Hepatocyte (in vitro differentiated cells): Measurements from ENCODE around the gene THAP4. TPM values are rescaled to one million over a fixed set of nuclear protein-coding genes. Genes with fewer than 3 reads are reported as not detected.

Experiments used
- DNase-seq: peaks from one replicate; pipeline ENCODE4 v3.0.0-alpha.2; 2016; ENCODE audit warnings: low spot score
- H2AFZ ChIP-seq: fragments of 200-600 bp; sonication (generic); 2 replicates; pipeline ENCODE4 v1.6.0; 2016; ENCODE audit warnings: antibody characterized with exemption, mild to moderate bottlenecking
- H3K27ac ChIP-seq: fragments of 200-600 bp; sonication (generic); 2 replicates; pipeline ENCODE4 v1.5.1; 2016; ENCODE audit warnings: mild to moderate bottlenecking
- H3K27me3 ChIP-seq: fragments of 200-600 bp; sonication (generic); 2 replicates; pipeline ENCODE4 v1.6.1; 2016
- H3K36me3 ChIP-seq: fragments of 200-600 bp; sonication (generic); replicated peaks from 2 replicates; pipeline ENCODE4 v1.5.1; 2016; ENCODE audit warnings: low read depth; ENCODE audit not compliant: insufficient read depth
- H3K4me1 ChIP-seq: fragments of 200-600 bp; sonication (generic); 2 replicates; pipeline ENCODE4 v1.5.1; 2016; ENCODE audit warnings: mild to moderate bottlenecking, moderate library complexity; ENCODE audit not compliant: insufficient read depth
- H3K4me2 ChIP-seq: fragments of 200-600 bp; sonication (generic); 2 replicates; pipeline ENCODE4 v1.6.0; 2016
- H3K4me3 ChIP-seq: fragments of 200-600 bp; sonication (generic); 2 replicates; pipeline ENCODE4 v1.5.1; 2016; ENCODE audit warnings: mild to moderate bottlenecking
- H3K79me2 ChIP-seq: fragments of 200-600 bp; sonication (generic); 2 replicates; pipeline ENCODE4 v1.6.0; 2017; ENCODE audit warnings: mild to moderate bottlenecking
- H3K9me2 ChIP-seq: fragments of 200-600 bp; sonication (generic); replicated peaks from 2 replicates; pipeline ENCODE4 v1.6.0; 2017; ENCODE audit warnings: mild to moderate bottlenecking; ENCODE audit not compliant: insufficient read depth
- H3K9me3 ChIP-seq: fragments of 200-600 bp; sonication (generic); 2 replicates; pipeline ENCODE4 v1.5.1; 2016; ENCODE audit warnings: low read depth, mild to moderate bottlenecking
- H4K20me1 ChIP-seq: fragments of 200-600 bp; sonication (generic); 2 replicates; pipeline ENCODE4 v1.6.0; 2016; ENCODE audit warnings: mild to moderate bottlenecking; ENCODE audit not compliant: insufficient read depth, poor library complexity, severe bottlenecking
- EZH2 ChIP-seq: fragments of 200-600 bp; sonication (generic); IDR thresholded peaks from 2 replicates; pipeline ENCODE4 v1.6.1; 2016; ENCODE audit warnings: antibody characterized with exemption, mild to moderate bottlenecking, borderline replicate concordance
- EZH2phosphoT487 ChIP-seq: fragments of 200-600 bp; sonication (generic); IDR thresholded peaks from one replicate; pipeline ENCODE4 v1.6.1; 2018; ENCODE audit warnings: antibody characterized with exemption, mild to moderate bottlenecking, low read depth, moderate library complexity; ENCODE audit not compliant: unreplicated experiment, severe bottlenecking
- WGBS: methylation state at CpG from one replicate; pipeline ENCODE4 v1.1.6; 2016; ENCODE audit warnings: low lambda C conversion rate; ENCODE audit errors: missing lambda C conversion rate; 5-methylcytosine and 5-hydroxymethylcytosine counted together
- polyA plus RNA-seq: library from polyadenylated mRNA; unstranded; fragments of >200 nt; fragmentation: Nextera tagmentation; extraction: Ambion mirVana; gene quantifications from 2 replicates; pipeline ENCODE4 v1.2.1, GENCODE V29; 2016
- total RNA-seq: library from RNA; depleted of rRNA; stranded (reverse); fragments of >200 nt; gene quantifications from 2 replicates; pipeline ENCODE4 v1.2.3, GENCODE V29; 2014
- TF ChIP-seq, protein P1 (sequence below): fragments of 200-600 bp; sonication (generic); IDR thresholded peaks from 2 replicates; pipeline ENCODE4 v1.5.1; 2016; ENCODE audit warnings: antibody characterized with exemption, mild to moderate bottlenecking; ENCODE audit not compliant: poor library complexity

Gene THAP4, protein sequence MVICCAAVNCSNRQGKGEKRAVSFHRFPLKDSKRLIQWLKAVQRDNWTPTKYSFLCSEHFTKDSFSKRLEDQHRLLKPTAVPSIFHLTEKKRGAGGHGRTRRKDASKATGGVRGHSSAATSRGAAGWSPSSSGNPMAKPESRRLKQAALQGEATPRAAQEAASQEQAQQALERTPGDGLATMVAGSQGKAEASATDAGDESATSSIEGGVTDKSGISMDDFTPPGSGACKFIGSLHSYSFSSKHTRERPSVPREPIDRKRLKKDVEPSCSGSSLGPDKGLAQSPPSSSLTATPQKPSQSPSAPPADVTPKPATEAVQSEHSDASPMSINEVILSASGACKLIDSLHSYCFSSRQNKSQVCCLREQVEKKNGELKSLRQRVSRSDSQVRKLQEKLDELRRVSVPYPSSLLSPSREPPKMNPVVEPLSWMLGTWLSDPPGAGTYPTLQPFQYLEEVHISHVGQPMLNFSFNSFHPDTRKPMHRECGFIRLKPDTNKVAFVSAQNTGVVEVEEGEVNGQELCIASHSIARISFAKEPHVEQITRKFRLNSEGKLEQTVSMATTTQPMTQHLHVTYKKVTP
- total RNA-seq (33.5 and 43.2 TPM in 2 replicates), polyA plus RNA-seq (58.1 and 59.8 TPM in 2 replicates)

DNA sequence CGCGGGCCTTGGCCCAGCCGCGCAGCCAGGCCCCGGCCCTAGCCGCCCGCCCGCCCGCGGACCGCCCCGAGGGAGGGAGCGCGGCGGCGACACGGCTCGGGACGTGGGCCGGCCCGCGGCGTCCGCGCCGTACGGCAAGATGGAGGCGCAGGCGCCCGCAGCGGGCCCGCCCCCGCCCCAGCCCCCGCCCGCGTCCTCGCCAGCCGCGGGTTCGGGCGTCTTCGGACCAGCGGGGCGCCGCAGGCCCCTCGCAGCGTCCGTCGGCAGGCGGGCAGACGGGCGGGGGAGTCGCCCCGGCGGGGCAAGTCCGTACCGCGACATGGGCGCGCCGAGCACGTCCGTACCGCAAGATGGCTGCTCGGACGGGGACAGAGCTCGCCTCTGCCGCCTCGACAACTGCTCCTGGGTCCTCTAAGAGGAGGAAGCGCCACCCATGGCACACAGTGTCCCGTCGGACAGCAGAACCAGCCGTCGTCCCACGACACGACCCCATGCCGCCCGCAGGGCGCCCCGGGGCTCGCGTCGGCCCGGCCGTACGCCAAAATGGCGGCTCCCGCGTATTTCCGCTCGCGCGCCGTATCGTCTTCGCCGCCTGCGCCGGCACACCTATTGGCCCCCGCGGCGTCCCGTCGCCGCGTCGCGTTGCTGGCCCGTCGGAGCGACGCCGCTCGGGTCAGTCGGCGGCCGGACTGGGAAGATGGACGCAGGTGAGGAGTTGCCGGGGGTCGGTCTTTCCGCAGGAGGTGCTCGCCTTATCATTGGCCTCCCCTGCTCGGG, at the start of gene THAP4, which contains the start of gene ATG4B:
Gene THAP4, minus strand, starts transcription at position 141 of the 777 bp plus-strand sequence. CDS start 141 bp downstream, outside the sequence.
Gene ATG4B, plus strand, starts transcription at position 676 of the 777 bp plus-strand sequence. Its CDS starts 22 bp downstream, at position 698.
- Histone ChIP-seq H3K4me3 (peak within 1 kb of the TSS; percentile 98), H3K27ac (peak within 1 kb of the TSS; percentile 99), H3K4me2 (peak within 1 kb of the TSS; percentile 89), H3K9me2 (no peaks in the 10 kb centered on the region), H3K27me3 (no peaks in the 10 kb centered on the region), H4K20me1 (peaks cover 47% of the 10 kb centered on the region), H3K79me2 (peaks cover 86% of the 10 kb centered on the region), H3K9me3 (no peaks in the 10 kb centered on the region), H2AFZ (peak within 1 kb of the TSS; percentile 90), H3K36me3 (no peaks in the 10 kb centered on the region), H3K4me1 (peaks cover 26% of the 10 kb centered on the region)
- TF ChIP-seq, protein P1, sequence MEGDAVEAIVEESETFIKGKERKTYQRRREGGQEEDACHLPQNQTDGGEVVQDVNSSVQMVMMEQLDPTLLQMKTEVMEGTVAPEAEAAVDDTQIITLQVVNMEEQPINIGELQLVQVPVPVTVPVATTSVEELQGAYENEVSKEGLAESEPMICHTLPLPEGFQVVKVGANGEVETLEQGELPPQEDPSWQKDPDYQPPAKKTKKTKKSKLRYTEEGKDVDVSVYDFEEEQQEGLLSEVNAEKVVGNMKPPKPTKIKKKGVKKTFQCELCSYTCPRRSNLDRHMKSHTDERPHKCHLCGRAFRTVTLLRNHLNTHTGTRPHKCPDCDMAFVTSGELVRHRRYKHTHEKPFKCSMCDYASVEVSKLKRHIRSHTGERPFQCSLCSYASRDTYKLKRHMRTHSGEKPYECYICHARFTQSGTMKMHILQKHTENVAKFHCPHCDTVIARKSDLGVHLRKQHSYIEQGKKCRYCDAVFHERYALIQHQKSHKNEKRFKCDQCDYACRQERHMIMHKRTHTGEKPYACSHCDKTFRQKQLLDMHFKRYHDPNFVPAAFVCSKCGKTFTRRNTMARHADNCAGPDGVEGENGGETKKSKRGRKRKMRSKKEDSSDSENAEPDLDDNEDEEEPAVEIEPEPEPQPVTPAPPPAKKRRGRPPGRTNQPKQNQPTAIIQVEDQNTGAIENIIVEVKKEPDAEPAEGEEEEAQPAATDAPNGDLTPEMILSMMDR: no peak
- TF ChIP-seq EZH2phosphoT487 (no peak), EZH2 (no peak)
- DNase-seq: peak; percentile 94
- WGBS: 1% methylated on average over 62 of the region's 123 CpGs

DNA sequence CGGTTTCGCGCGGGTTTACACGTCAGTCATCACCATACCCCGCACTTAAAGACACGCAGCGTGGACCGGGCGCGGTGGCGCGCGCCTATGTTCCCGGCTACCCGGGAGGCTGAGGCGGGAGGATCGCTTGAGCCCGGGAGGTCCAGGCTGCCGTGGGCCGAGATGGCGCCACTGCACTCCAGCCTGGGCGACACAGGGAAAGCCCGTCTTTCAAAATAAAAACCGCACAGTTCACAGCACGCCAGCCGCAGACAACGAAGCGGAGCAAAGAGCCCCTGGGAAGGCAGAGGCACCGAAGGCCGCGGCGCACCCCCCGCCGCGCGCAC, 49.3 kb upstream of the THAP4 start:
- DNase-seq: no peak
- Histone ChIP-seq H2AFZ (peak overlapping the region; percentile 76), H3K9me3 (no peaks in the 10 kb centered on the region), H4K20me1 (no peaks in the 10 kb centered on the region), H3K27ac (peak overlapping the region; percentile 65), H3K4me2 (peak overlapping the region; percentile 94), H3K4me3 (peak overlapping the region; percentile 81), H3K27me3 (no peaks in the 10 kb centered on the region), H3K4me1 (peaks cover 7% of the 10 kb centered on the region), H3K9me2 (no peaks in the 10 kb centered on the region), H3K36me3 (no peaks in the 10 kb centered on the region), H3K79me2 (peaks cover 49% of the 10 kb centered on the region)
- TF ChIP-seq EZH2: no peak
- TF ChIP-seq, protein P1: no peak
- no peak for TF ChIP-seq EZH2phosphoT487
- 2% methylated on average over 35 of the region's 37 CpGs for WGBS

DNA sequence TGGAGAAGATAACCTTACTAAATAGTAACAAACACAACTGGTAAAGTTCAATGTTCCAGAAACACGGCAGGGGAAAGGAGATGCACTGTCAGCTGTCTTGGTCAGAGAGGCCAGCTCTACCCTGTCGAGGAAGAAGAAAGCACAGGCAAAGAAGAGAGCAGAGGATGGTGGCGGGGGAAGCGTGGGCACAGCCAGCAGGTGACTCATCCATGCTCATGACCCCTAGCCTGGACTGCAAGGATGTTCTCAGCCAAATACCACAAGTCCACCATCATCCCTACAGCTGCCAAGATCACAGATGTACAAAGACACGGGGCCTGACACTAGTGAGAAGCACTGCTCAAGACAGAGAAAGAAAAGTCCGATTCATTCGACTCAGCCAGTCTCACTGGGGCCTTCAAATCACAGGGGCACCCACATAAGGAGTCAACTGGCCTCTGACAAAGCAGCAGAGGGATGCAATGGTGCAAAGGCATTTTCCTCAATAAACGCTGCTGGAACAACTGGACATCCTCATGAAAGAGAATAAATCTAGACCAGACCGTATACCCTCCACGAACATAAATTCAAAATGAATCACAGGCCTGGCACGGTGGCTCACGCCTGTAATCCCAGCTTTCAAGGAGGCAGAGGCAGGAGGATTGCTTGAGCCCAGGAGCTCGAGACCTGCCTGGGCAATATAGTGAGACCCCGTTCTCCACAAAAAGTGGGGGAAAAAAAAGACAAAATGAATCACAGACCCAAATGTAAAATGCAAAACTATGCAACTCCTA, 44.1 kb upstream of the THAP4 start:
- Histone ChIP-seq H3K79me2 (peaks cover 23% of the 10 kb centered on the region), H3K4me3 (no peak overlapping the region), H2AFZ (no peak overlapping the region), H3K36me3 (no peaks in the 10 kb centered on the region), H3K9me3 (no peaks in the 10 kb centered on the region), H3K4me2 (no peak overlapping the region), H3K27me3 (no peaks in the 10 kb centered on the region), H4K20me1 (no peaks in the 10 kb centered on the region), H3K9me2 (no peaks in the 10 kb centered on the region), H3K4me1 (no peaks in the 10 kb centered on the region), H3K27ac (peak overlapping the region; percentile 69)
- TF ChIP-seq EZH2phosphoT487 (no peak), EZH2 (no peak)
- TF ChIP-seq, protein P1: no peak
- WGBS: 87% methylated on average over 14 of the region's 14 CpGs
- peak; percentile 61 for DNase-seq
